ENCODE data around the gene AP4M1. TPM values are rescaled to one million over a fixed set of nuclear protein-coding genes. Genes with fewer than 3 reads are reported as not detected.

AP4M1 gene
- total RNA-seq, 2 experiments from 2014 or later: 25.0 to 33.8 TPM

- H3K9me2 ChIP-seq (ENCODE audit: insufficient read depth, low read length): no peaks in the 10 kb centered on the region
- H4K20me1 ChIP-seq (ENCODE audit: insufficient read depth, low read length): no peaks in the 10 kb centered on the region
- no peaks in the 10 kb centered on the region for H3K9me3 ChIP-seq (ENCODE audit: low read length)
- TF ChIP-seq CTCF (conservative IDR thresholded peaks at IDR 0.05; ENCODE audit: low read length) (no peak), EZH2phosphoT487 (IDR thresholded peaks at IDR 0.05; ENCODE audit: borderline replicate concordance, low read depth, low read length) (no peak)
- H3K4me3 ChIP-seq (ENCODE audit: low read depth, low read length, poor library complexity, severe bottlenecking): peak within 1 kb of the TSS; percentile 73
- H3K79me2 ChIP-seq (ENCODE audit: insufficient read depth, low read depth, low read length): peaks cover 8% of the 10 kb centered on the region; the same call in 1 of the 2 replicates
- CTCF ChIA-PET (ENCODE audit: unreplicated experiment): no interaction called here
- peak within 1 kb of the TSS; percentile 94 for H3K27ac ChIP-seq (ENCODE audit: low read depth, low read length, poor library complexity, severe bottlenecking)
- H3K4me1 ChIP-seq (ENCODE audit: insufficient read depth, low read length, poor library complexity, severe bottlenecking): peaks cover 48% of the 10 kb centered on the region
- H2AFZ ChIP-seq (ENCODE audit: low read length): peak within 1 kb of the TSS; percentile 70
- peaks cover 22% of the 10 kb centered on the region; the same call in 1 of the 2 replicates for H3K36me3 ChIP-seq (ENCODE audit: insufficient read depth, low read length)
- BruUV-seq (replicated peaks): no TSS peak
- POLR2A ChIA-PET: interaction anchor here (0.6 to 2.9 kb wide), 6 partner anchors 13 to 991 kb away, joined by 3 to 22 read pairs (median 4); partner anchors contain the start of genes AP4M1, LAMTOR4 and MCM7
- H3K4me2 ChIP-seq (ENCODE audit: low read length): peak within 1 kb of the TSS; percentile 91
- intact Hi-C loops (cut with micrococcal nuclease; ENCODE audit: unreplicated experiment): loop anchor here (2.0 to 5.0 kb wide), 2 partner anchors 26 to 45 kb away; partner anchors contain the start of genes AP4M1, MCM7 and ZNF3
- DNase-seq (ENCODE audit: low spot score): peak; percentile 95
These were observed 25.8 kb downstream of the AP4M1 start, which contains the start of gene MBLAC1 for GRCh38 chr7:100126931-100127865. Gene MBLAC1 (plus strand): TSS chr7:100126967. CDS start chr7:100127396, 429 bp downstream.

GRCh38 chr7:100127866-100128636 lies 26.6 kb downstream of the AP4M1 start:
- H3K9me2 ChIP-seq (ENCODE audit: insufficient read depth, low read length): no peaks in the 10 kb centered on the region
- H3K36me3 ChIP-seq (ENCODE audit: insufficient read depth, low read length): peaks cover 14% of the 10 kb centered on the region; the same call in 1 of the 2 replicates
- ChIA-PET POLR2A (interaction anchor here (0.6 to 2.0 kb wide), 6 partner anchors 8 to 46 kb away, joined by 3 to 7 read pairs (median 4); partner anchors contain the start of genes COPS6 and LAMTOR4), CTCF (ENCODE audit: unreplicated experiment) (interaction anchor here (0.6 to 0.8 kb wide), 2 partner anchors 45 to 90 kb away, joined by 3 read pairs; no protein-coding TSS in a partner anchor)
- H3K4me2 ChIP-seq (ENCODE audit: low read length): peak overlapping the region; percentile 91
- peak overlapping the region; percentile 94 for H3K27ac ChIP-seq (ENCODE audit: low read depth, low read length, poor library complexity, severe bottlenecking)
- H3K79me2 ChIP-seq (ENCODE audit: insufficient read depth, low read depth, low read length): peaks cover 8% of the 10 kb centered on the region; the same call in 1 of the 2 replicates
- H3K9me3 ChIP-seq (ENCODE audit: low read length): no peaks in the 10 kb centered on the region
- no peak for TF ChIP-seq EZH2phosphoT487 (IDR thresholded peaks at IDR 0.05; ENCODE audit: borderline replicate concordance, low read depth, low read length)
- TF ChIP-seq CTCF (conservative IDR thresholded peaks at IDR 0.05; ENCODE audit: low read length): no peak
- DNase-seq (ENCODE audit: low spot score): peak; percentile 68
- H3K4me1 ChIP-seq (ENCODE audit: insufficient read depth, low read length, poor library complexity, severe bottlenecking): peaks cover 56% of the 10 kb centered on the region
- no peaks in the 10 kb centered on the region for H4K20me1 ChIP-seq (ENCODE audit: insufficient read depth, low read length)
- intact Hi-C loops (cut with micrococcal nuclease; ENCODE audit: unreplicated experiment): loop anchor here (2.0 to 5.0 kb wide), 2 partner anchors 27 to 46 kb away; partner anchors contain the start of genes AP4M1, MCM7 and ZNF3
- BruUV-seq (replicated peaks): no TSS peak
- peak overlapping the region; percentile 73 for H3K4me3 ChIP-seq (ENCODE audit: low read depth, low read length, poor library complexity, severe bottlenecking)
- H2AFZ ChIP-seq (ENCODE audit: low read length): peak overlapping the region; percentile 70

All from OCI-LY7 (cell line).